GM12878 (cell line): ENCODE measurements around the gene MAPK9. TPM values are rescaled to one million over a fixed set of nuclear protein-coding genes. Genes with fewer than 3 reads are reported as not detected.

Experiments used
- ATAC-seq: fragments of 200-7000 bp; cut with Tn5 transposase; 3 replicates; pipeline ENCODE4 v1.9.1; 2020; ENCODE audit warnings: mild to moderate bottlenecking, moderate library complexity
- BruUV-seq: library from RNA; stranded (reverse); fragments of 400-500 nt; replicated peaks from 2 replicates; lab custom pipeline; 2021; lab: Mats Ljungman, UMichigan
- CTCF ChIA-PET: fragments of 300-600 bp; sonication (Branson Sonifier 250); formaldehyde crosslinking; extraction: SDS; loops from one replicate; lab custom pipeline; 2021; ENCODE audit warnings: inconsistent platforms; lab: Yijun Ruan, JAX
- POLR2A ChIA-PET: fragments of 350-600 bp; formaldehyde crosslinking; extraction: SDS; loops from one replicate; lab custom pipeline; 2021; ENCODE audit warnings: inconsistent platforms; lab: Charles Lee
- RAD21 ChIA-PET: fragments of 300-600 bp; sonication (Branson Sonifier 250); formaldehyde crosslinking; loops from one replicate; lab custom pipeline; 2023; ENCODE audit warnings: antibody characterized with exemption; ENCODE audit not compliant: unreplicated experiment; lab: Charles Lee
- SMC1A ChIA-PET: fragments of 300-600 bp; sonication (Branson Sonifier 250); formaldehyde crosslinking; loops from one replicate; lab custom pipeline; 2023; ENCODE audit not compliant: unreplicated experiment, uncharacterized antibody; lab: Charles Lee
- DNase-seq: peaks from one replicate; pipeline ENCODE4 v3.0.0-alpha.2; 2011; ENCODE audit warnings: low read depth, low spot score
- FAIRE-seq: peaks from 3 replicates; lab custom pipeline; 2011; peaks lifted over from hg19 to GRCh38; lab: Jason Lieb, UNC
- H2AFZ ChIP-seq: 2 replicates; pipeline ENCODE4 v1.6.0; 2011; ENCODE audit warnings: low read depth, low read length, control low read depth; ENCODE audit not compliant: control insufficient read depth
- H3K27ac ChIP-seq: 2 replicates; pipeline ENCODE4 v1.5.1; 2011; ENCODE audit warnings: control low read depth; ENCODE audit not compliant: control insufficient read depth, insufficient read depth
- H3K27me3 ChIP-seq, 2 experiments: replicated peaks in 1 of 2; 2 replicates each; pipeline versions ENCODE4 v1.6.0 to v1.6.1; 2011; ENCODE audit warnings: low read length in 1 of 2; ENCODE audit not compliant: control insufficient read depth in 2 of 2, insufficient read depth in 2 of 2
- H3K36me3 ChIP-seq, 2 experiments: 2 replicates each; pipeline ENCODE4 v1.5.1; 2011; ENCODE audit warnings: low read length in 1 of 2; ENCODE audit not compliant: control insufficient read depth in 2 of 2, insufficient read depth in 2 of 2
- H3K4me1 ChIP-seq: 2 replicates; pipeline ENCODE4 v1.6.1; 2011; ENCODE audit warnings: mild to moderate bottlenecking, low read length, moderate library complexity, mixed read lengths; ENCODE audit not compliant: control insufficient read depth, insufficient read depth
- H3K4me2 ChIP-seq: 2 replicates; pipeline ENCODE4 v1.6.0; 2011; ENCODE audit warnings: control low read depth; ENCODE audit not compliant: control insufficient read depth, insufficient read depth
- H3K4me3 ChIP-seq: fragments of 200-600 bp; sonication (generic); 2 replicates; pipeline ENCODE4 v1.5.1; 2016
- H3K79me2 ChIP-seq: 2 replicates; pipeline ENCODE4 v1.6.0; 2011; ENCODE audit warnings: low read length; ENCODE audit not compliant: control insufficient read depth, insufficient read depth
- H3K9ac ChIP-seq: 2 replicates; pipeline ENCODE4 v1.8.0; 2011; ENCODE audit warnings: low read length, control low read depth, mixed read lengths; ENCODE audit not compliant: control insufficient read depth, insufficient read depth
- H3K9me3 ChIP-seq: replicated peaks from 3 replicates; pipeline ENCODE4 v1.5.1; 2011; ENCODE audit warnings: mild to moderate bottlenecking, low read length; ENCODE audit not compliant: control insufficient read depth, insufficient read depth
- H4K20me1 ChIP-seq: 2 replicates; pipeline ENCODE4 v1.6.0; 2011; ENCODE audit not compliant: control insufficient read depth, insufficient read depth
- GATAD2B ChIP-seq: fragments of 450-650 bp; conservative IDR thresholded peaks from 2 replicates; pipeline ENCODE4 v1.6.1; 2017; ENCODE audit warnings: low read depth, mild to moderate bottlenecking, moderate library complexity
- HDAC6 ChIP-seq: fragments of 200-600 bp; sonication (generic); IDR thresholded peaks from one replicate; pipeline ENCODE4 v1.8.0; 2017; ENCODE audit warnings: antibody characterized with exemption; ENCODE audit not compliant: unreplicated experiment
- IKZF2 ChIP-seq, 2 experiments: fragments of 450-650 bp; IDR thresholded peaks; 2 replicates each; pipeline ENCODE4 v1.6.1; 2017; ENCODE audit warnings: mild to moderate bottlenecking in 2 of 2, moderate library complexity in 2 of 2
- JUNB ChIP-seq: IDR thresholded peaks from 2 replicates; pipeline ENCODE4 v1.6.1; 2016; ENCODE audit warnings: antibody characterized with exemption, mild to moderate bottlenecking
- MYC ChIP-seq: IDR thresholded peaks from 2 replicates; pipeline ENCODE4 v1.6.1; 2011; ENCODE audit warnings: mild to moderate bottlenecking, low read length, moderate library complexity, inconsistent platforms; ENCODE audit not compliant: insufficient read depth, insufficient replicate concordance, insufficient read length, severe bottlenecking
- NFYA ChIP-seq: IDR thresholded peaks from 2 replicates; pipeline ENCODE4 v1.6.1; 2011; ENCODE audit warnings: low read depth, mild to moderate bottlenecking, low read length, improper control_type of control experiment, borderline replicate concordance
- NR2C1 ChIP-seq: fragments of 450-650 bp; IDR thresholded peaks from 2 replicates; pipeline ENCODE4 v1.6.1; 2017; ENCODE audit warnings: antibody characterized with exemption, mild to moderate bottlenecking, moderate library complexity
- PRDM15 ChIP-seq: fragments of 450-650 bp; formaldehyde crosslinking; IDR thresholded peaks from 2 replicates; pipeline ENCODE4 v1.4.0; 2020; ENCODE audit warnings: mild to moderate bottlenecking, moderate library complexity
- YBX1 ChIP-seq: fragments of 450-650 bp; IDR thresholded peaks from 2 replicates; pipeline ENCODE4 v1.6.1; 2016; ENCODE audit warnings: antibody characterized with exemption
- ZNF207 ChIP-seq: fragments of 450-650 bp; IDR thresholded peaks from 2 replicates; pipeline ENCODE4 v1.6.1; 2014; ENCODE audit warnings: antibody characterized with exemption, mild to moderate bottlenecking, borderline replicate concordance
- ZNF384 ChIP-seq: IDR thresholded peaks from 2 replicates; pipeline ENCODE4 v1.6.1; 2012; ENCODE audit warnings: low read depth, mild to moderate bottlenecking, low read length, improper control_type of control experiment, borderline replicate concordance
- WGBS: methylation state at CpG from one replicate; pipeline ENCODE4 v1.1.6; 2016; ENCODE audit warnings: low lambda C conversion rate; ENCODE audit not compliant: insufficient replicate concordance, insufficient coverage; ENCODE audit errors: missing lambda C conversion rate; 5-methylcytosine and 5-hydroxymethylcytosine counted together
- in situ Hi-C: fragments of 300-500 bp; cut with MboI; formaldehyde crosslinking; loops from 9 replicates; pipeline ENCODE4 v1.14.3; 2018; ENCODE audit warnings: mixed read lengths
- intact Hi-C: fragments of 100-400 bp; cut with micrococcal nuclease; formaldehyde crosslinking; loops from one replicate; pipeline ENCODE4 v1.14.2; 2022; ENCODE audit not compliant: unreplicated experiment
- polyA plus RNA-seq, 11 experiments: library from polyadenylated mRNA; depleted of rRNA in 4 of 11; unstranded in 6 of 11; stranded (reverse) in 5 of 11; fragments of >200 nt; fragmentation: Nextera tagmentation in 4 of 11; fragmentation: Illumina TruSeq in 1 of 11; extraction: Ambion mirVana in 4 of 11; extraction: Trizol in 1 of 11; gene quantifications; 1 replicate in 1 of 11; 2 replicates in 10 of 11; pipeline versions ENCODE4 v1.2.1 to v1.2.3, GENCODE V29; 2011 to 2016; ENCODE audit warnings: inconsistent platforms in 2 of 11, missing spikeins in 2 of 11, low read depth in 1 of 11
- total RNA-seq, 4 experiments: library from RNA; depleted of rRNA in 3 of 4; stranded (reverse); fragments of >200 nt in 3 of 4; fragmentation: Illumina TruSeq in 1 of 4; extraction: Trizol in 1 of 4; gene quantifications; 2 replicates each; pipeline versions ENCODE4 v1.2.1 to v1.2.3, GENCODE V29; 2013 to 2021

MAPK9 gene
- total and polyA plus RNA-seq, 10 of the 15 experiments (the other 5 are each of a cell fraction or from before 2014, with no cell fraction given), result 2.1 to 52.9 (median 21.7) TPM

GRCh38 chr5:180197016-180197702 is 94.7 kb downstream of the MAPK9 start:
- no peak for ATAC-seq
- no peak for TF ChIP-seq GATAD2B
- TF ChIP-seq ZNF384, result no peak
- no peak for TF ChIP-seq ZNF207
- no peak for TF ChIP-seq NFYA
- TF ChIP-seq NR2C1, result no peak
- no peak for TF ChIP-seq PRDM15 (CRISPR knock-in tag)
- TF ChIP-seq IKZF2 (IDR thresholded peaks at IDR 0.05), result no peak
- no peak for TF ChIP-seq JUNB
- no peak for TF ChIP-seq YBX1
- no peak for TF ChIP-seq HDAC6
- TF ChIP-seq MYC, result no peak
- intact Hi-C loops (no loop called here), in situ Hi-C loops (no loop called here)
- Histone ChIP-seq H4K20me1 (no peaks in the 10 kb centered on the region), H2AFZ (no peak overlapping the region), H3K27me3 (no peaks in the 10 kb centered on the region), H3K79me2 (no peaks in the 10 kb centered on the region), H3K36me3 (no peaks in the 10 kb centered on the region), H3K4me3 (no peak overlapping the region), H3K9ac (no peak overlapping the region), H3K4me1 (no peaks in the 10 kb centered on the region), H3K4me2 (no peak overlapping the region), H3K9me3 (no peaks in the 10 kb centered on the region), H3K27ac (no peak overlapping the region)
- DNase-seq, result no peak
- RAD21 ChIA-PET, result no interaction called here
- BruUV-seq, result no TSS peak
- 33% methylated on average over 13 of the region's 14 CpGs for WGBS
- no peak for FAIRE-seq
- SMC1A ChIA-PET, result no interaction called here
- POLR2A ChIA-PET, result no interaction called here
- CTCF ChIA-PET, result no interaction called here
